GM18858 (cell line): ENCODE data around the gene CCDC181.
"Not testable (repeated sequence)": the region's sequence is repeated elsewhere in the genome, so short reads cannot be mapped to it uniquely, and the experiment has no call there.

Experiments
- ATAC-seq: cut with Tn5 transposase; IDR thresholded peaks from one replicate; pipeline ENCODE4 v1.9.1; 2021; ENCODE audit not compliant: unreplicated experiment

Gene CCDC181

GRCh38 chr1:169402578-169402977, 24.7 kb downstream of the CCDC181 start:
- ATAC-seq = not testable (repeated sequence)

DNA sequence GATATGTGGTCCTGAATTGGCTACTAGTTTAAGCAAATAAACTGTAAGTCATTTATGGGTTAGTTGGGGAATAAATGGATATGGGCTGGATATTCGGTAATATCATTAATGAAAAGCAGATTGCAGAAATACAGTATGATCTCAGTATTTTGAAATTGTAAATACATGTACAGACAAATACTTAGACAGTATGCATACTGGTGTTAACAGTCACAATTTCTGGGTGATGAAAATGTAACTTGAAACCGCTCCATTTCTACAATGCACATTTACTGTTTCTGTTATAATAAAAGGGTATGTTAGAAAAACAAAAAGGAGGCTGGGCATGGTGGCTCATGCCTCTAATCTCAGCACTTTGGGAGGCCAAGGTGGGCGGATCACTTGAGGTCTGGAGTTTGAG, 31.3 kb downstream of the CCDC181 start:
- ATAC-seq = no peak

GRCh38 chr1:169392406-169392805, 34.9 kb downstream of the CCDC181 start:
- ATAC-seq = no peak

GRCh38 chr1:169390303-169390702, 37.0 kb downstream of the CCDC181 start:
- ATAC-seq = peak; percentile 91

- no peak for ATAC-seq
Observed at GRCh38 chr1:169387399-169387798, 39.9 kb downstream of the CCDC181 start.

- ATAC-seq = no peak
Observed at GRCh38 chr1:169383449-169383848, 43.8 kb downstream of the CCDC181 start.

DNA sequence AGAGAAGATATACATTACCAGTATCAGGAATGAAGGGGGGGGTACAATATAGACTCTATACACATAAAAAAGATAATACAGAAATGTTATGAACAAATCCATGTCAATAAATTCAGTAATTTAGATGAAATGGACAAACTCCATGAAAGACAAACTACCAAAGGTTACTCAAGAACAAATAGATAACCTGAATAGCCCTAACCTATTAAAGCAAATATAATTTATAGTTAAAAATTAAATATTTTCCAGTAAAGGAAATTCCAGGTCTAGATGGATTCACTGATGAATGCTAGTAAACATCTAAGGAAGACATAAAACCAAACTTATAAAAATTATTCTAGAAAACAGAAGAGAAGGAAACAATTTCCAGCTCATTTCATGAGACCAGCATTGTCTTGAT, 46.1 kb downstream of the CCDC181 start:
- ATAC-seq = no peak

GRCh38 chr1:169371404-169371803, 55.9 kb downstream of the CCDC181 start:
- ATAC-seq = no peak

DNA sequence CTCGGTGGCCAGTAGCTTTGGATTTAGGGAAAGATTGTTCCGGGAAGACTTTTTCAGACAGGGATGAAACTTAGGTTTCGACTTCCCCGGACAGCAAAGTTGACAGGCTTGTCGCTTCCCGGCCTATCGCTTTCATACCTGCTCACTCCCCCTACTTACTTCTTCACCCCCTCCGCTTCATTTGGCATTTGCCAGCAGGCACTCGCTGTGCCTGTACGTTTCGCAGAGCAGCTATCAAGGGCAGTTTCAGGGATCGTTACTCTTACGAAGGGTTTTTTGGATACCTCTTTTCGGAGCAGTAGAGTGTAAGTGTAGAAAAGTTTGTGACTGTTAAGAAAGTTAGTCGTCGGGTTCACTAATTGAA, 58.9 kb downstream of the CCDC181 start:
- ATAC-seq = no peak

- peak; percentile 83 for ATAC-seq
Observed at GRCh38 chr1:169367686-169368405, 59.4 kb downstream of the CCDC181 start, which contains the start of the genes BLZF1 and NME7. Gene BLZF1, plus strand, starts transcription at chr1:169368195. Its CDS starts 1,328 bp downstream, at chr1:169369523. Gene NME7, minus strand, starts transcription at chr1:169367797. Its CDS starts 87 bp downstream, at chr1:169367710.

DNA sequence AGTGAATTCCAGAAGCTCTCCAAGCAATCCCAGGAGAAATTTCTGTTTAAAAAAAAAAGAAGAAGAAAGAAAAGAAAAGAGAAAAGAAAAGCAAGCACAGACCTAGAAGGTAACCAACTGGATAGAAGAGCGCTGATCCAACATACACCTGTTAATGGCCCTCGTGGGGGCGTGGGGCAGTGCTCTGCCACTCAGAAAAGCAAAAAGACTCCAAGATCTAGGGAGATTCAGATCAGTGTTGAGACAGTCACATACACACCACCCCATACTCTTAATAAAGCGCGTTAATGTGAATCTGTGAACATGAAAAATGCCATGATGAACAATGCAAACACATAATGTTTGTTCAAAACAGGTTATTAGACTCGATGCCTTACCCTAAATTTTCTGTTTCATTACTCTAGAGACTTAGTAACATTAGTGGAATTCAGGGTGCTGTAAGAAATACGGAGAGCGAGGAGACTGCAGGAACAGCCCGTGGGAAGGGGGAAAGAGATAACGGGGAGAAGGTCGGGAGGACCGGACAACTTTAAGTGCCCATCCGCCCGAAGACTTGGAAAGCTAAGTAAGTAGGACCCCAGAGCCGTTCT, 60.1 kb downstream of the CCDC181 start:
- ATAC-seq = no peak

- ATAC-seq = no peak
Observed at GRCh38 chr1:169364948-169365347, 62.3 kb downstream of the CCDC181 start.

DNA sequence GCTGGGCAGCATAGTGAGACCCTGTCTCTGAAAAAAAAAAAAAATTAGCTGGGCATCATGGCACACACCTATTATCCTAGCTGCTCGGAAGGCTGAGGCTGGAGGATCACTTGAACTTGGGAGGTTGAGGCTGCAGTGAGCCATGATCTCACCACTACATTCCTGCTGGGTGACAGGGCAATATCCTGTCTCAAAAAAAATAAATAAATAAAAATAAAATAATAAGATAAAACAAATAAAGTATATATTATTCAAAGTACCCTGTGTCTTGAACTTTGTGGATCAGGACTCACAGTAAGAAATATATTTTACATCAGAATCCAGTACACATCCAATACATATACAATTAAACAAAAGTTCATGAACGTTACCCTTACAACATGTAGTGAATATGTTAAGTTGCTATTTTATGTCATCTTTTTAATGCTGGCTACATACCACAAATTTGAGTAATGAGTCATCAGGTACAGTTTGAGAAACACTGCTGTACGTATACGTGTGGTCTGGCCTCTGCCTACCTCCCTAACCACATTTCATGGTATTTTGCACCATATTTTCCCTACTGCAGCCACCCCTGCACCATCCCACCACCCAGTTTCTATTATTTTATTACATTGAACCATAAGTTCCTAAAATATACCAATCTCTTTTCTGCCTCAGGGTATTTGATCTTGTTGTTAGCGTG, 64.1 kb downstream of the CCDC181 start:
- ATAC-seq = peak; percentile 42

DNA sequence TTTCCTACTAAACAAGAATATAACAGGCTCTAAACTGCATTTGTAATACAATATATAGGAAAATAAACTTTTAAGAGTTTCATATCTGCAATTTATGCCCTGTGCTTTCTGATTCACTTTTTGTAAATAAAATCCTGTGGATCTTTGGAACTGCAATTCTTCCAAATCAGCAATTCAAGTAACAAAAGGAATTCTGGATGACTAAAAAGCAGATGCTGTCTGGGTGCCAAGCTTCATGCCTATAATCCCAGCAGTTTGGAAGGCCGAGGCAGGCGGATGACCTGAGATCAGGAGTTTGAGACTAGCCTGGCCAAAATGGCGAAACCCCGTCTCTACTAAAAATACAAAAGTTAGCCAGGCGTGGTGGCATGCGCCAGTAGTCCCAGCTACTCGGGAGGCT, 66.0 kb downstream of the CCDC181 start:
- ATAC-seq = no peak

GRCh38 chr1:169360415-169360814, 66.9 kb downstream of the CCDC181 start:
- no peak for ATAC-seq

DNA sequence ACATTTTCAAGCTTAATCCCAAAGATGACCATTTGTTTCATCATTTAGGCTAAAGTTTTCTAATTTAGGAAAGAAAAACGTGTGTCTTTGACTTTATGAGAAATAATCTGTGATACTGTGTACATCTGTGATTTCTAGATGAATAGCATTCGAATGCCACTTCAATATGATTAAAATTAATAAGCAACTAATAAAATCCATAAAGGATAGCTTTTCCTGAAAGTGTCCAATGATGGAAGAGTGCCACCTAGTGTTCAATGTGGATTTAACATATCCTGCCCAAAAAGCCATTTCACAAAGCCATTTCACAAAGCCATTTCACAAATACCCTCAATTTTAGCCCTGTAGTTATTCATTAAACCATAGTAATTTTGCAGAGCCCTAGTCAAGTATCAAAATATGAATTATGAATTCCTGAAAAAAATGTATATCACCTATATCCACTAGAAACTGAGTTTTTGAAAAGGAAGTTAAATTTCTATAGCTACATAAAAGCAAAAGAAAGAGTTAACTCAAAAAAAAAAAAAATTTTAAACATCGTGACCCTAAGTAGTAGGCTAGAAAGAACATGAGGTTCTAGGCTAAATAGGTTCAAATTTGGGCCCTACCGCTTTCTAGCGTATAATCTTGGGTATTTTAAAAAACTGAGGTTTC, 78.8 kb downstream of the CCDC181 start:
- no peak for ATAC-seq

DNA sequence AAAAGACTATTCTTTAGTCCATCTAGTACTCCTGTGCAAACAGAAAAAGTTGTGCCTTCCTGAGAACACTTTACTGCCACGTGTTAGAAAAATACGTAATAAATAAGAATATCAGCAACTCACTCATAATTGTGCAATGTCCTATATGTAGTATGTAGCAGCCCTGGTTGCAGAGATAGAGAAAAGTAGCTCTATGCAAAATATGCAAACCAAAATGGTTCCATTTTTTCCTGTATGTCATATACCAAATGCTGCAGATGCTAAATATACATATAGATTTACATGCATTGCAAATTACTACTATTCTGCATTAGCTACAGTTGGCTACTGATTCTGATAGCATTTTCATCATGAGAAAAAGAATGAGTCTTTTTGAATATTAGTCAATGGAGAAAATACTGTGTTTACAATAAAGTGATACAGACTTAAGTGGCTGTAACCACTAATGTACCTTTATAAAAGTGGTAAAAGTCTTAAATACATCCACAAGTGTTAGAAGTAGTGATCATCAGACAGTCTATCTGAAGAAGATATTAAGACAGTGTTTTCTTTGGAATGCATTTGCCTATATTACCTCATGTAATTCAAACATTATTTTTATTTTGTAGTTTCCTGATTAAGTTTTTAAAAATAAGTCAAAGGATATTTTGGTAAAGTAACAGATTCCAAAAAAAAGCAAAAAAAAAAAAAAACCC, 79.4 kb downstream of the CCDC181 start:
- no peak for ATAC-seq

GRCh38 chr1:169346036-169346589, 81.2 kb downstream of the CCDC181 start:
- no peak for ATAC-seq

DNA sequence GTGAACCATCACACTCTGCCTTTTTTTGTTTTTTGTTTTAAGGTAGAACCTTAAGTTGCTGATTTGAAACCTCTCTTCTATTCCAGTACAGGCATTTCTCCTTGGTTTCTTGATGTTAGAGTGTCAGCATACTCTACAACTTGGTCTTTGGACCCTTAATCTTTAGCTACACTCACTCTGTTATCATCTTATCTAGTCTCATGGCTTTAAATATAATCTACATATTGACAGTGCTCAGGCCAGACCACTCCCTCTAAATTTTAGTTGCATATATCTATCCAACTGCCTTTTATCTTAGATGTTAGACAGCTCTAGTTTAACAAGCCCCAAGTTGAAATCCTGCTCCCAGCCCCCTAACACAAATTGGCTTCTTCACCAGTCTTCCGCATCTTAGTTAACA, 81.8 kb downstream of the CCDC181 start:
- no peak for ATAC-seq
